HG03196 (cell line): ENCODE measurements around the gene SMARCD1.
"Not testable (repeated sequence)": the region's sequence is repeated elsewhere in the genome, so short reads cannot be mapped to it uniquely, and the experiment has no call there.

Experiments
- ATAC-seq: cut with Tn5 transposase; IDR thresholded peaks from one replicate; pipeline ENCODE4 v1.9.1; 2021; ENCODE audit not compliant: unreplicated experiment

The SMARCD1 gene

GRCh38 chr12:50075808-50076170 is 9.4 kb upstream of the SMARCD1 start:
- ATAC-seq = no peak

DNA sequence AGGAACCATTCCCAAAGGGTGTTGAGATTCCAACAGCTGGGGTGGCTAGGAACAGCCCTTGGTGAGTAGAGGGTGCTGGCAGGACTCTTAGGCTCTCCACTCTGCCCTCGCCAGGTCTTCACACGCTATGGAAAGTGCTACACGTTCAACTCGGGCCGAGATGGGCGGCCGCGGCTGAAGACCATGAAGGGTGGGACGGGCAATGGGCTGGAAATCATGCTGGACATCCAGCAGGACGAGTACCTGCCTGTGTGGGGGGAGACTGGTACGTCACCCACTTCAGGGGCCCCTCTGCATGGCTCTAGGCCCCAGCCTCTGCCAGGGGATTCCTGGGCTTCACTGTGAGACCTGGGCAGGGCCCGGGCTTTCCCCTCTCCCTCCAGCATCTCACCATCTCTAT is 8.0 kb upstream of the SMARCD1 start:
- no peak for ATAC-seq

DNA sequence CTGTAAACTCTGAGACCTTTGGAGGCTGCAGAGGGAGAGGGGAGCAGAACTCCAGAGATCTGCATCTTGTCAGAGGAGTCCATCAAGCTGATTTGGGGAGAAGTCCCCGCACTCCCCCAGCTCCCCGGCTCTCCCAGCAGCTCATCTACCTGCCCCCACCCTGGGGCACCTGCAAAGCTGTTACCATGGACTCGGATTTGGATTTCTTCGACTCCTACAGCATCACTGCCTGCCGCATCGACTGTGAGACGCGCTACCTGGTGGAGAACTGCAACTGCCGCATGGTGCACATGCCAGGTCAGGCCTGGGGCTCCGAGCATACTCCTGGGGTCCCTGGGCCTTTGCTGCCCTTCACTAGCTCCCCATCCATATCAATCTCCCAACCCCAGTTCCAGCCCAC is 6.9 kb upstream of the SMARCD1 start:
- ATAC-seq = no peak

DNA sequence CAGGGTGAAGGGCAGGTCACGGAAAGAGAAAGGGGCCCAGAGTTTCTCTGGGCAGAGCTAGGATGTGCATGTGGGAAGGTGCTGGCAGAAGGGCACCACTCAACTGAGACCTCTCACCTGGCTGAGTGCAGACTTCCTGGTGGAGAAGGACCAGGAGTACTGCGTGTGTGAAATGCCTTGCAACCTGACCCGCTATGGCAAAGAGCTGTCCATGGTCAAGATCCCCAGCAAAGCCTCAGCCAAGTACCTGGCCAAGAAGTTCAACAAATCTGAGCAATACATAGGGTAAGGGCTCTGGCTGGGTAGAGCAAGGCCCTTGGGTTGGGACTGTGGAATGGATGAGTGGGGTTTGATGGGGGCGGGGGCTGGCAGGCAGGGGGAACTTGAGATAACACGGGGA is 5.4 kb upstream of the SMARCD1 start:
- no peak for ATAC-seq

DNA sequence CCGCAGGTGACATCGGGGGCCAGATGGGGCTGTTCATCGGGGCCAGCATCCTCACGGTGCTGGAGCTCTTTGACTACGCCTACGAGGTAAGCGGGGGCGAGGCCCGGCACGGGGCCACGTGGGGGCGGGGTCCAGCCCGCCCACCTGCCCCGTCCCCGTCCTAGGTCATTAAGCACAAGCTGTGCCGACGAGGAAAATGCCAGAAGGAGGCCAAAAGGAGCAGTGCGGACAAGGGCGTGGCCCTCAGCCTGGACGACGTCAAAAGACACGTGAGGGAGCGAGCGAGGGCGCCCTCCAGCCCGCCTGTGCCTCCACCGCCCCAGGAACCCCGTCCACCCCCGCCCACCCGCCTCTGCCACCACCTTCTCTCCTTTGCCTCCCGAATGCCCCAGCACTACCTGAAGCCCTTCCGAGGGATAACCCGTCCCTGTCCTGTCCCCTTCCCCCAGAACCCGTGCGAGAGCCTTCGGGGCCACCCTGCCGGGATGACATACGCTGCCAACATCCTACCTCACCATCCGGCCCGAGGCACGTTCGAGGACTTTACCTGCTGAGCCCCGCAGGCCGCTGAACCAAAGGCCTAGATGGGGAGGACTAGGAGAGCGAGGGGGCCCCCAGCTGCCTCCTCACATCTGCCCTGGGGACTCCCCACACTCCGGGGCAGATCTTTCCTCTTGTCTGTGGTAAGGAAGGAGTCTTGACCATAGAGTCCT is 3.9 kb upstream of the SMARCD1 start:
- ATAC-seq = no peak

DNA sequence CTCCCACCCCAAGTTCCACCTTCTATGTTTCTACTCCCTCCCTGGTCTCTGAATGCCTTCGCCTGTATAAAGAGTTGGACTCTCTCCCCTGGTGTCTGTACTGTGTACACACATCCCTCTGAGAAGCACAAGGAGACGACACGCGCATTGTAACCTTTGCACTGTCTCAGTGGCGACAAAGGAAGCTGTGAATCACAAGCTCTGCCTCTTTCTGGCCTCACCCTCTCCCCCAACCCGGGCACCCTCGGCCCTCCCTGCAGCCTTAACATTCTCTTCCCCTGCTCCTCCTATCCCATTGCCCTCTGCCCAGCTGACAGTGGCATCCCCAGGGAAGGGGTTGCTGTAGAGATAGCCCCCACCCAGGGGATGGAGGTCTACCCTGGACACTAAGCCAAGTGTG is 2.5 kb upstream of the SMARCD1 start:
- no peak for ATAC-seq

DNA sequence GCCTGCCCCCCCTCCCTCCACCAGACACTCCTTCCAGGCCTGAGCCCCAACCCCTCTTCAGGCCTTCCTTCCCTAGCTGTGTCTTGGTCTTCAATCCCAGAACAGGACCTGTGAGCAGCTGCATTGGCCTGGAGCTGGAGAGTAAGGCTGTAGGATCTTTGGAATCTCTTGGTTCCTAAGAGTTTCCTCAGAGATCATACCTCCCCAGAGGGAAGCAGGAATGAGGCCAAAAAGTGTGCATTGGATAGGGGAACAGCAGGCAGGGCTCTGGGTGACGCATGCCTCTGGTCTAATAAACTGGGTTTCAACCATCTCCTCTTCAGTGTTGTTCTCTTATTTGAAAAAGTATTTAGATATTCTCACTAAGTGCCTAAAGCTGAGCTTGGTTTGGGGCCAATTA is 1.8 kb upstream of the SMARCD1 start:
- ATAC-seq = no peak

GRCh38 chr12:50084409-50084774 is 750 bp upstream of the SMARCD1 start:
- not testable (repeated sequence) for ATAC-seq

GRCh38 chr12:50085615-50086072 is 502 bp downstream of the SMARCD1 start:
- ATAC-seq = peak; percentile 12

DNA sequence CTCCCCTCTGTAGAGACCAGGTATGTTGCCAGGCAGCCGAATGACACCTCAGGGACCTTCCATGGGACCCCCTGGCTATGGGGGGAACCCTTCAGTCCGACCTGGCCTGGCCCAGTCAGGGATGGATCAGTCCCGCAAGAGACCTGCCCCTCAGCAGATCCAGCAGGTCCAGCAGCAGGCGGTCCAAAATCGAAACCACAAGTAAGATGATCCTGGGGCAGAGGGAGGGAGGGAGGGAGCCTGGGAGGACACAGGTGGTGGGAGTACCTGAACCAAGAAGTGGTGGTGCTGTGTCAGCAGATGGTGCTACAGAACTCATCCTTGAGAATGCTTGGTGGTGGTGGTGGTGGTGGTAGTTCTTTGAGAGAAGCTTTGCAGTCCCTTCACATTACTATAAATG is 1.0 kb downstream of the SMARCD1 start:
- no peak for ATAC-seq

DNA sequence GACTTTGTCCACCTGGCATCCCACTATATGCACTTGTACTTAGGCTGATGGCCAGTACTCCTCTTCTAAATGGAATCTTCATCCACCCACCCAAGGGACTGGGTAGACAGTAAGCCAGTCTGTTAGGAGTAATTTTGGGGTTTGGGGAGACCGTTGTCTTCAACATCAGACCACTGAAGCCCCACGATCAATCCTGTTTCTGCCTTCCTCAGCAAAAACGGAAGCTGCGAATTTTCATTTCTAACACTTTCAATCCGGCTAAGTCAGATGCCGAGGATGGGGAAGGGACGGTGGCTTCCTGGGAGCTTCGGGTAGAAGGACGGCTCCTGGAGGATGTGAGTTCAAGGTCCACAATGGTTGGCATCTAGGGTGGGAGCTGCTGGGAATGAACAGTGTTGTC is 2.0 kb downstream of the SMARCD1 start:
- no peak for ATAC-seq

GRCh38 chr12:50087995-50088394 is 2.9 kb downstream of the SMARCD1 start:
- no peak for ATAC-seq

DNA sequence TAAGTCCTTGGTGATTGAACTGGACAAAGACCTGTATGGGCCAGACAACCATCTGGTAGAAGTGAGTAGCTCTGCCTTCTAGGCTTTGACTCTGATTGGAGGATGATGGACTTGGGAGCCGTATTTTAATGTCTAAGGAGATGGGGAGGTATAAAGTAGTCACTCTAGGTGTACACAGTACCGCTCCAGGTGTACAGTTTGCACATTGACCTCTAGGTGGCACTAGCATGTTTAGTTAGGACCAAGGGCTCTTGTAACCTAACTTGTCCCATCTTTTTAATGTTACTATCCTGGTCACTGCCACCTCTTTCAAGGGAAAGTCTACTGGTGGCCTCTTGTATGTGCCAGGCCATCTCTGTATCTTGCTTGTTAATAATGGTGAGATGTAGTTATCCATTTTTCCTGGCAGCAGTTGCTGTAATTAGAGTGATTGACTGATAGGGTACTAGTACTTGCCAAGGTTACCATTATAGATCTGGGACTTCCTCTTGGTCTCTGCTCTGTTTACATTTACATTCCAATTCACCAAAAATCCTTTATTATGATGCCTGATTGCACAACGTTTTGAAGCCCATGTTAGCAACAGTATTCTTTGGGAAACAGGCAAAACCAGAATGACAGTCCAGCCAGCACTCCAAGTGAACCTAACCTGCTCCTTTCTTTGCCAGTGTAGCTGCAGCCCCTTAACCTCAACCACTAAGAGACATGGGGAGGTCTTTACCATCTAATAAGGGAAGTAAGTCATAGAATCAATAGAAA is 3.6 kb downstream of the SMARCD1 start:
- no peak for ATAC-seq

DNA sequence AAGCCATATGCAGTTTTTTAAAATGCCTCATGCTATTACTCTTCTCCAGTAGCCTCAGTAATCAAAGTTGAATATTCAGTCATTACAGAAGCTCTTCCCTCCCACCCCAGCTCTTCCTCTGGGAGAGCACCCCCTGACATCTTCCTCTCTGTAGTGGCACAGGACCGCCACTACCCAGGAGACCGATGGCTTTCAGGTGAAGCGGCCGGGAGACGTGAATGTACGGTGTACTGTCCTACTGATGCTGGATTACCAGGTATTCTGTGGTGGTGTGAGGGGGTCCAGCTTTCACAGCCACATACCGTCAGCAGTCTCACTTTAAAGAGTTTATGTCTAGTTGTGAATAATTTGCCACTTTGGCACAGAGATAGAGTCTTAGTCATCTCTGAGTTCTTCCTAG is 4.6 kb downstream of the SMARCD1 start:
- no peak for ATAC-seq

DNA sequence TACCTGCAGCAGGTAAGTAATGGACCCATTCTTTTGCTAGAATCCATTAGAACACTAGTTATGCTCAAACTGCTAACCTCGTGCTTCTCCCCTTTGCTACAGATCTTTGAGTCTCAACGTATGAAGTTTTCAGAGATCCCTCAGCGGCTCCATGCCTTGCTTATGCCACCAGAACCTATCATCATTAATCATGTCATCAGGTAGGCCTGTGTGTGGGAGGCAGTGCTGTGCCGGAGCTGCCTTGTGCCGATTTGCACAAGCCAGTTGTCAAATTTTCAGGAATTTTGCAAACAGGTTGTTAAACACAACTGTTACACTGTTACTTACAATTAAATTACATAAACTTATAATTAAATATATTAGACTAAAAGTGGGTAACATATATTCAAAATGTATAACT is 5.2 kb downstream of the SMARCD1 start:
- no peak for ATAC-seq

GRCh38 chr12:50097952-50098351 is 12.8 kb downstream of the SMARCD1 start:
- ATAC-seq = no peak

GRCh38 chr12:50099302-50100008 is 14.3 kb downstream of the SMARCD1 start:
- no peak for ATAC-seq

DNA sequence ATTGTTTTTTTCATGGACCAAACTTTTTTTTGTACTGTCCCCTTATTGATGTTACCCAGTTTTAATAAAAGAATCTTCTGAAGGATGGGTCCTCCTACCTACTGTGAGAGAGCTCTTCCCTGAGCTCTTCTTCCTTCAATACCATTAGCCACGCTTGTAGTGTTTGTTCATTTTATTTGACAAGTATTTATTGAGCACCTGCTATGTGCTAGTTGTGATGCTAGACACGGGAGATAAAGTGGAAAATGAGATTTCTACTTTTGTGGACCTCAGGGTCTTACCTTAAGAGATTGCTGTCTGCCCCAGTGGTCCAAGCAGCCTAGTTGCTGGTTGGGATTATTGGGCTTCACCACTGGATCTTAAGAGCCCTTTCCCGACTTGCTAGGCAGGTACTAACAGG is 15.4 kb downstream of the SMARCD1 start:
- no peak for ATAC-seq

DNA sequence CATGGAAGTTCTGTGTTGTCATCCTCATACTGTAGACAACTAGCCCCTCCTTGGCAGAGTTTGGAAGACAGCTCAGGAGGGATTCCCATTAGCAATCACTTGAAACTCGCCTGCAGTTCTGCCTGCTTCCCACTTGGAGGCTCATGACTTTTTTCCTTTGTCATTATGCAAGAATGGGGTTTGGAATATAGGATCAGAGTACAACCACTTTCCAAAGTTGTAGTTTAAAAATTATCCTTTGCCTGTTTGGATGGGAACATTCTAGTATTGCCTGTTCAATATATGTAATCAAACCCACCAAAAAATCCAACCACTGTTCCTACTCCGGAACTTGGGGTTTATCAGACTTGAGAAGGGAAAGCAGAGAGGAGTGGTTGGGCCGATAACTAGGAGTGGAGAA is 16.5 kb downstream of the SMARCD1 start:
- ATAC-seq = no peak

DNA sequence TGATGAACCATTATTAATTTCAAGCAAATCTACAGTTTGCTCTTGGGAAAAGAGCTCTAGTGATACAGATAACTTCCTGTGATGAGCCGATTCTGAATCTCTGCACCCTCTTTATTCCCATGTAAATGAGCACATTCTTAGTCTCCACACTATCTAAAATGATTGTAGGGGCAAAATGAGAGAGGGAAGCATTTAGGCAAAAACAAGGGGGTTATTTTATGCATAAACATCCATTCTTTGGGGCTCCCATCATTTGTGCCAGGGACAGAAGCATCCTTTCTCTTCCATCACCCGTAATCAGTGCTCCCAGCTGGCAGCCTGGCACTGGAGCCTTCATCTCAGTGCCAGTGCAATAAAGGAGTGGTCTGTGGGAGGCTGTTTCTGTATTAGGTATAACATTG is 17.0 kb downstream of the SMARCD1 start:
- no peak for ATAC-seq

- no peak for ATAC-seq
Measured at GRCh38 chr12:50102646-50103309, 17.6 kb downstream of the SMARCD1 start.

- ATAC-seq = no peak
Measured at GRCh38 chr12:50103351-50103750, 18.2 kb downstream of the SMARCD1 start.
